HL-60 (cell line): Measurements from ENCODE around the gene MRAS.

Source experiments
- POLR2AphosphoS5 ChIP-seq: IDR thresholded peaks from 2 replicates; pipeline ENCODE4 v1.6.1; 2012; ENCODE audit warnings: low read depth
- TF ChIP-seq, protein P1 (sequence below): IDR thresholded peaks from one replicate; pipeline ENCODE4 v1.5.1; 2011; ENCODE audit warnings: low read length, control low read depth, inconsistent platforms; ENCODE audit not compliant: insufficient read depth

DNA sequence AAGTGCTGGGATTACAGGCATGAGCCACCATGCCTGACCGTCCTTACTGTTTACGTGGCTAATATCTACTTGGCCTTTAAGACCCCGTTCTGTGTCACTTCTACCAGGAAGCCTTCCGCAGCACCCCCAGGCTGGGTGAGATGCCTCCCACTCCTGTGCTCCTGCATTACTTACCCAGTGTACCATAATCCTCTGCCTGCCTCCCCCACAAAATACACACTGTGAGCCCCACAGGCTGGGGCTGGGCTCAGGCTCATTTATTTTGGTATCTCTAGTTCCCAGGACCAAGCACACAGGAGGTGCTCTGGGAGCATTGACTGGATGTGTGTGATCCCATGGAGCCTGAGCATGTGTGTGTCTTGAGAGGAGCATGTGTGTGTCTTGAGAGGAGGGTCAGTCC, 14.9 kb downstream of the MRAS start:
- TF ChIP-seq, protein P1, sequence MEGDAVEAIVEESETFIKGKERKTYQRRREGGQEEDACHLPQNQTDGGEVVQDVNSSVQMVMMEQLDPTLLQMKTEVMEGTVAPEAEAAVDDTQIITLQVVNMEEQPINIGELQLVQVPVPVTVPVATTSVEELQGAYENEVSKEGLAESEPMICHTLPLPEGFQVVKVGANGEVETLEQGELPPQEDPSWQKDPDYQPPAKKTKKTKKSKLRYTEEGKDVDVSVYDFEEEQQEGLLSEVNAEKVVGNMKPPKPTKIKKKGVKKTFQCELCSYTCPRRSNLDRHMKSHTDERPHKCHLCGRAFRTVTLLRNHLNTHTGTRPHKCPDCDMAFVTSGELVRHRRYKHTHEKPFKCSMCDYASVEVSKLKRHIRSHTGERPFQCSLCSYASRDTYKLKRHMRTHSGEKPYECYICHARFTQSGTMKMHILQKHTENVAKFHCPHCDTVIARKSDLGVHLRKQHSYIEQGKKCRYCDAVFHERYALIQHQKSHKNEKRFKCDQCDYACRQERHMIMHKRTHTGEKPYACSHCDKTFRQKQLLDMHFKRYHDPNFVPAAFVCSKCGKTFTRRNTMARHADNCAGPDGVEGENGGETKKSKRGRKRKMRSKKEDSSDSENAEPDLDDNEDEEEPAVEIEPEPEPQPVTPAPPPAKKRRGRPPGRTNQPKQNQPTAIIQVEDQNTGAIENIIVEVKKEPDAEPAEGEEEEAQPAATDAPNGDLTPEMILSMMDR, result no peak
- TF ChIP-seq POLR2AphosphoS5, result no peak
